HG03103 (cell line): ENCODE measurements around the gene DSCAML1.

Experiments used
- ATAC-seq: cut with Tn5 transposase; IDR thresholded peaks from one replicate; pipeline ENCODE4 v1.9.1; 2021; ENCODE audit warnings: low read depth; ENCODE audit not compliant: unreplicated experiment

DSCAML1 gene

DNA sequence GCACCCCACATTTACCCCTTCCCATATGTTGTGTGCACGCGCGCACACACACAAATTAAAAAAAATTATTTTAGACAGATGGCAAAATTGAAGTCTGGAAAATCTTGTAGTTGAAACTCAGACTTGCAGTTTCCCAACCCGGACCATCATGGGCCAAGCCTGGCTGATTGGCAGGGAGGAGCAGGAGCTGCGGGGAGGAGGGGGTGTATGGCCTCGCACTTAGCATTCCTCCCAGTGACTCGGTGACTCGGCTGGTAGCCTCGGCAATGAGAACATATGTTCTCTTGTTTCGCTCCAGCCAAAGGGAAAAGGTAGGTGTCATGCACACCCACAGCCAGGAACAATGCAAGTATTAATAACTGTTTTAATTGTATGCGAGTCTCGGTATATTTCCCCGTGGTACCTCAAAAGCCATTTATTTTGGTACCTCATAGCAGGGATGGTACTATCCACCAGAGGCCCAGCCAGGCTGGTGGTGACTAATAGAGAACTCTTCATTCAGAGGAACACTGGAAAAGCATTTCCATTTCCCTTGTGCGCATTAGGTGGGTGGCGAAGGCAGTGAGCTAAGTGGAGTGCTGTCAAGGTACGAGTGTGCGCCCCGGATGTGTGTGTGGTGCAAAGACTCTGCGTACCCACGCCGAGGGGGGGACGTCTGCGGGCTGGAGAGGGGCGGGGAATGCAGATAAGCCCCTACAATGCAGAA, 92.5 kb downstream of the DSCAML1 start:
- no peak for ATAC-seq

DNA sequence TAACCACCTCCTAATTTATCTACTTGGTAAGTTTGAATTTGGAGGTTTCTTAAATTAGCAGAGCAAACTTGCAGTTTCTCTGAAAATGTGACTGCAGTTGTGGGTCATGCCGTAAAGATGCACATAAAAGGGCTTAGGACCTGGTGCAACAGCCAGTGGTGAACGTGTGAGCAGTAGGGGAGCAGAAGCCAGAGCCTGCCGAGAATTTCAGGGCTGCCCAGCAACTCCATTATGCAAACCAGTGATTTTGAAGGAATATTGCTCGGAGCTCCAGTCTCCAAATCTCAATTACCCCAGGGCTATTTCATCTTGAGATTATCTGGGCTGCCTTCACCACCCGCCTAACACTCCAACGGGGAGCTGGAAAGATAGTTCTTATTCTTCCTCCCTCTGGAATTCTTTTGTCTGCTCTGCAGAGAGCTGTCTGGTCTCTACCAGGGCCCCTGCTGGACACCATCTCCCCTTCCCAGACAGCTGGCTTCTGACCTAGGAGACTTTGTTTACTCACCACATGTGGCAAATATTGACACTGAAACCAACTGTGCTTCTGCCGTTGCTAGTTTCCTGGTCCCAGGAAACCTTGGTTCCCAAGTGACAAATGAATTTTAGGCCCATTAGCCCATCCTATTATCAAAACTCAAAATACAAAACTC, 93.9 kb downstream of the DSCAML1 start:
- ATAC-seq = no peak

DNA sequence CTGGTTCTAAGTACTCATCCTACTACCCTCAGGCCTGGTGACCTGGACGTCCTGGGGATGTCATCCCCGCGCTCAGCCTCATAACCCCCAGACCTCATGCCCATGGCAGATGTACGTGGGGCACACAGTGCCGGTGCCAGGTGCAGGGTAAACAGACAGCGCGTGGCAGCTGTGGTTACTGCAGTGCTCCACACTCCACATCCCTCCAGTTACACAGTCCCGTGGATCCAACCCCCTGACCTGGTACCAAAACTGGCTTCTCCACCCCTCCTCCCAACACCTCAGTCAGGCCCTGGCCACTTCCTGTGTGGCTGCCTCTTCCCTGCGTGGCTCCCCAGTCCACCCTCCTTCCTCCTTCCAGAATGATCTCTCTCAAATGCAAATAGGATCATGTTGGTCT, 95.2 kb downstream of the DSCAML1 start:
- ATAC-seq = no peak

DNA sequence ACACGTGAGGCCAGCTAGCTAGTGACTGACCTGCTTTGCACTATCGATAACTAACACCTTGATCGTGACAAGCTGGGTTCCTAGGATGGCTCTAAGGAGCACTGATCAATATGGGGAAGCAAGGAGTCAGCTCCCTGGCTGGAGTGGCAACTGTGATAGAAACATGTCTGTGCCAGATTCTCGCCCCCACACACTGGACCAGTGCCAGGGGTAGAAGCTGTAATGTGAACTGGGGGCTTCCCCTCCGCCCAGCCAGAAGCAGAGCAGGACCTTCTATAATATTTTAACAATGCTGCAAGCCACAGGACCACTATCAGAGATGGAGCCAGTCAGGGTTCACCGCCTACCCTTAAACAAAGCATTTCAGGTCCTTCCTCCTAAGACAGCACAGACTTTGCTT, 96.5 kb downstream of the DSCAML1 start:
- ATAC-seq = no peak

DNA sequence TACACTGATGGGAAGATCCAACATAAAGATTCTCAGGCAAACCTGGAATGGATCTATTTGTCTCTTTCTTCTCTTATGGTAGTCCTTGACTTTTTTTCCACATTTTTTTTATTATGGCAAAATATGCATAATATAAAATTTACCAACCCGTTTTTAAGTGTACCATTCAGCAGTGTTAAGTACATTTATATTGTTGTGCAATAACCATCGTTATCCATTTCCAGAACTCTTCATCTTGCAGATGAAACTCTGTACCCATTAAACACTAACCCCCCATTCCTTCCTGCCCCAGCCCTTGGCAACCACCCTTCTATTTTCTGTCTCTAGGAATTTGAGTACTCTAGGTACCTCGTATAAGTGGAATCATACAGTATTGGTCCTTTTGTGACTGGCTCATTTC, 99.7 kb downstream of the DSCAML1 start:
- no peak for ATAC-seq

DNA sequence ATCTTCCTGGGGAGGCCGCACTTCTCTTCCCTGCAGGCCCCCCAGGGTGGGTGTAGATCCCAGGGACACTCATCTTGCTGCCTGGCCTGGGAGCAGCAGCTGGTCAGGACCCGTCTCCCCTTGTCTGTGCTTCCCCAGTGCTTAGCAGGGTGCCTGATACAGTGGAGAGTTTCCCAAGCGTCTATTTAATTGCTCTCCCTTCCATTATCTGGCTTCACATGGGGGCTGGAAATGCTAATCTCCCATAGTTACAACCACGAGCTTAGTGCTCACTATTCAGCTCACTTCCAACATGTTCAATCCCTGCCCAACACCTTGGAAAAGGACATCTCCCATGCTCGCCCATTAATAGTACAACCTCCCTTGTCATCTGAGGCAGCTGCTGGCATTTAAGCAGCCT, 100.5 kb downstream of the DSCAML1 start:
- no peak for ATAC-seq

DNA sequence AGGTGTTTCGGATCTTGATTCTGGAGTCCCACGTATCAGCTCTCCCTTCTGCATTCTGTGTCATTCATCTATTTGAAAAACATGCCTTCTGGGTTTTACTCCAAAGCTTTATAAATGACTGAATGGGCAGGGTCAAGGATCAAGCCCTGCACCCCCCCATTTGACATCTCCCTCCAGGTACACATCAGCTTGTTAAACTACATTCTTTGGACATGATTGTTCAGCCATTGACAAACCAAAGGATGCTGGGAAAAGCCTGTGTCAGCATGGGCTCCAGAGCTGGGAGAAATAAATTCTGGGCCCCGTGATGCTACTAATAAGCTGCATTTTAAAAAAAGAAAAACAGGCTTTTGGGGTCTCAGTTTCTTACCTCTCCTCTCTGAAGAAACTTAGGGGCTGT, 103.7 kb downstream of the DSCAML1 start:
- ATAC-seq = no peak

DNA sequence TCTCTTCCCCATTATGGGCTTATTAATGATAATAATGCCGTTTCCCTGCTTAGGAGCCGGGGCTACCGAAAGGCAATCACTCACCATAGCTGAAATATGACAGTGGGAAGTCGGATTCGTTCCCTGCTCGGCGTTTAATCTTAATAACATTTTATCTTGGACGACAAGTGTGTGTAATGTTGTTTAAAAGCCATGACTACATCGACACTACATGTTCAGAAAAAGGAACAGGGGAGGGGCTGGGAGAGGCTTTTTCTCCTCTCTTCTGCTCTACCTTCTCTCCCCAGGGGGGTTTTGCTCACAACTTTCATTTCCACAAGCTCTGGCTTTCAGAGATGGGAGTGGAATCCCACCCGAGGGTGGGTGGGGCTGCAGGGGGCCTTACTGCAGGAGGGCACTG, 105.5 kb downstream of the DSCAML1 start:
- ATAC-seq = no peak

DNA sequence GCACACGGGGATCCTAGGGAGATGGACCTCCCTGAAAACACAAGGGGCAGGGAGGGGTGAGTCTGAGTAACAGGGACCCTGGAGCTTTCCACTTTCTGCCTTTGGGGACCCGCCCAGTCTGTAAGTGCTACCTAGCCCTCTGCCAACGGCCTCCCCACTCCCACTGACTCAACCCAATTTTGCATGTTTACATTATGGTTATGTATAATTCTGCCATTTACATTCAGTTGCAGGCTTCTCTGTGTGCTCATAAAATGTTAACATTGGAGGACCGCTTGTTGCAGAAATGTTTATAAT, 105.8 kb downstream of the DSCAML1 start:
- ATAC-seq = no peak

DNA sequence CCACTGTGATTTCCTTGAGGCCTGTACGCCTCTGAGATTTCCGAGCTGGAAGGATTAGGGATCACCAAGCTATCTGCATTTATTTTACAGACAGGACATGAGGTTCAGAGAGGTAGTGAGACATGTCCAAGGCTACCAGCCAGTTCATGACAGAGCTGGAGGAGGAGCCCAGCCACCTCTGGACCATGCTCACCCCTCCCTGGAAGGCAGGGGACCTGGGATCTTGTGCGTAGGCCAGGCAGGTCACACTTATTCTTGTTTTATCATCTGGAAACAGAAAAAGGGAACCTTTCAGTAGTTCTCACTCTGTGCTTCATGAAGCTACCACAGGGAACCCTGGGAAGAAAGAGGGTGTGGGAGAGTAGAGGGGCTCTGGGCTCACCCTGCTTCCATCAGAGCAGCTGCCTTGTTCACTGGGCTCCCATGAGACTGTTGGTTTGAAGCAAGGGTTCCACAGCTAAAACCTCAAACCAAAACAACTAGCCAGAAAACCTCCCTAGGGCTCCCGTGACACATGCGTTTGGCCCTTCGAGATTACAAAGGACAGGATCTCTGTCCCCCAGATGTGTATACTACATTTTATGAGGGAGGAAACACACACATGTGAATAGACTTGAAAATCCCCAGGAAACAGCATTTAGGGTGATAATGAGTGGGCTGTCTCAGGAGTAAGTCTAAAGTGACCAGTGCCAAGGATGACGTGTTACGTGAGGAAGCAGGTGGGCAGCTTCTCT, 106.4 kb downstream of the DSCAML1 start:
- ATAC-seq = no peak

DNA sequence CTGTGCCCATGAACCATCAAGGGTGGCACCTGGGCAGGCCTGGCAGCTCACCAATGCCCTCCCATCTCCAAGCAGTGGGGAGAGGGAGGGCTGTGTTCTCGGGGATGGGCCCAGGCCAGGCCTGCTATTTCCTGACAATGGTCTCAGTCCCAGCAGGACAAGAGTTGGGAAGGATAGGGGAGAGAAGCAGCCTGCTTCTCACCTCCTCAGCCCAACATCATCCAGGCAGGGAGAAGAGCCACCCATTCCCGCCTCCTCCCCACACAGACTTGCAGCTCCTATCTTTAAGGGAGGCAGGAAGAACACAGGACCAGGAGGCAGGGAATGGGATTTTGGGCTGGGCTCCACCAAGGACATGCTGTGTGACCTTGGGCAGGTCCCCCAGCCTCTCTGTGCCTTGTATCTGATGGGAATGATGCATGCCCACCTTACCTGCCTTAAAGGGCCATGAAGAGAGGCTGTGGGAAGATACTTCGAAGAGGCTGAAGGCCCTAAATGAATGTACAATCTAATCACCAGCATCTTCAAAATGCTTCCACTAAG, 108.7 kb downstream of the DSCAML1 start:
- ATAC-seq = no peak

DNA sequence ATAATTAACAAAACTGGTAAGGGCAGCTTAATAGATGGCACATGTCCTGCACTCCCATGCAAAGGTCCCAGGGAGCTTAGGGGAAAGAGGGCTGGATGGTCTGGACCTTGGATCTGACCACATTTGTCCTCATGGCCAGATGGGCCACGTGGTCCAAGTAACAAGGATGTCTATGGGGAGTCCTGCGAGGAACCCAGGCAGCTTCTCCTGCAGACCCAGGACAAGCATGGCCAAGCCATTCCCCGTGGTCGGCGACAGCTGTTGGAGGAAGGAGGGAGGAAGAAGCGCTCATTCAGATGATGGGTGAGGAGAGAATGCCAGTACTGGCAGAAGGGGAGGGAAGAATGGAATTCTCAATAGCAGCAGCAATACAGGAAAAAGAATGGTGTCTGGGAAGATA, 109.2 kb downstream of the DSCAML1 start:
- ATAC-seq = no peak

DNA sequence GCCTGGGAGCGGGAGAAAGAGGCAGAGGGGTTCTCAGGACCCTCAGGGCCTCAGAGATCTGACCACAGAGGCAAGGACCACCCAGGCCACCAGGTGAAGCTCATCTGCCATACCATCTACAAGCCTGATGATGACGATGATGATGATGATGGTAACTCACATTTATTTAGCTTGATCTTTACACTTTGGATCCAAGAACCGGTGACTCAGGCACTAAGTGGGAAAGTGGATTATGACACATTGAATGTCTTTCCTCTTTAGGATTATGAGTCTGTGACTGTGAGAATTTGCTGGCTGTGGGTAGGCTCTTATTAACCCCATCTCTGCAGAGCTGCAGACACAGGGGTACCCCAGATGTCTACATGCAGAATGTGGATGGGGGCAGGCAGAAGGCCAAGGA, 110.3 kb downstream of the DSCAML1 start:
- ATAC-seq = no peak

DNA sequence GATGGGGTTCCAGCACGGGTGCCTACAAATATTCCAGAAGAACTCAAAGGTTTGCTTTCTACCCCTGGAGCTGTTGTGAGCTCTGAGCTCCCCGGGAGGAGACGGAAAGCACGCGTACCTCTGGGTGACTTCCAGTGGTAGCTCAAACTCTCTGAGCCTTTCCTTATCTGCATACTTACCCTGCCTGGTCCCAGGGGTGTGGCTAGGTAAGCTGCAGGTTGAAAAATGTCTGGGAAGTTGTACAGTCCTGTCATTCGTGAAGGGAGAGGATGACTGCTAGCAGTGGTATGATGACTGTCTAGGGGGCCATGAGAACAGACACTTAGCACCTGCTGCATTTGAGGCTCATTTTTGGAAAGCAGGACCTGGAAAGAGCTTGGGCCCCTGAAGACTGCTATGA, 111.5 kb downstream of the DSCAML1 start:
- ATAC-seq = no peak

DNA sequence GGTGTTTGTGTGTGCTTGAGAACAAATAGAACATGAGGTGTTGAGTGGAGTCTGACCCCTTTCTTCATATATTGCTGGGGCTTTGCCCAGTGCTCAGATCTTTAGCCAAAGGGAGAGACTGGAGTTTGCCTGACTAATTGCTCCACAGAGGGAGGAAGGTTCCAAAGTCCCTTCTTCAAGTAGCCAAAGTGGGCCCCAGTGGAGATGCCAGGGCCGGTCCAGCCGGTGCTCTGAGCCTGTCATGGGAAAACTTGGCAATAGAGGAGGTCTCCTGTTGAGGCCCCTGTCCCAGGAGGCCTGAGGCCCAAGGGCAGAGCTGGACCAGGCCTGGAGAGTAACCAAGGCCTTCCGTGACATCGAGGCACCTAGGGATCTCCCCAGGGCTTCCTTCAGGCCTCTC, 112.3 kb downstream of the DSCAML1 start:
- no peak for ATAC-seq

DNA sequence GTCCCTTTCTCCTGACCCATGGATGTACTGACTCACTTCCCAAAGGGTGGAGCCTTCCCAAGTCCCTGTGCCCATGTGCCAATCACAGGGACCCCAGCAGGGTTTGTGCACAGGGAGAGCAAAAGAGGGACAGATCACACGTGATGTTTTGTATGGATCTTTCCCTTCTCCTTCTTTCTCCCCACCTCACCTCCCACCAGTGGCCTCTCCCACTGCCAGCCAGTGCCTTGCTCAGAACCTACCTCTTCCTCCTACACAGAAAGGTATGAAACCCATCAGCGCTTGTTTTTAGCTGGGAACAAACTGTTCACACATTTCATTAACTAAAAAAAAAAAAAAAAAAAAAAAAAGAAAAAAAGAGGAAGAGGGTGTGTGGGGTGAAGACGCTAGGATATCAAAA, 112.9 kb downstream of the DSCAML1 start:
- no peak for ATAC-seq

DNA sequence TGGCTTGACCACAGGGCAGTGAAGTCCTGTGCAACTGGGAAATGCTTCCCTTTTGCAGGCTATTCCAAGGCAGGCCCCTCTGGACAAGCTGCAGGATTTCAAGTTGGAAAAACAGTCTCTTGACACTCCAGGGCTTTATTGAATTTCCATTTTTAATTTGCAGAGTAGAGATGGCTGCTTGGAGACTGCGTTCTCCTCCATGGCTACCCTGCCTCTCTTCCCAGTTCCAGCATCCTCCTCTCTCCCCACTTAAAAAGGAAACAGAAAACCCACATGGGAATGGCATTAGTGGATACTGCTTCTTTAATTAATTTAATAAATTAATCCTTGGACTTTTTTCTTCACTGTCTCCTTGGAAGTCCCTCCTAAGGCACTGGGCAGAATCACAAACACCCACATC, 115.6 kb downstream of the DSCAML1 start:
- ATAC-seq = no peak

DNA sequence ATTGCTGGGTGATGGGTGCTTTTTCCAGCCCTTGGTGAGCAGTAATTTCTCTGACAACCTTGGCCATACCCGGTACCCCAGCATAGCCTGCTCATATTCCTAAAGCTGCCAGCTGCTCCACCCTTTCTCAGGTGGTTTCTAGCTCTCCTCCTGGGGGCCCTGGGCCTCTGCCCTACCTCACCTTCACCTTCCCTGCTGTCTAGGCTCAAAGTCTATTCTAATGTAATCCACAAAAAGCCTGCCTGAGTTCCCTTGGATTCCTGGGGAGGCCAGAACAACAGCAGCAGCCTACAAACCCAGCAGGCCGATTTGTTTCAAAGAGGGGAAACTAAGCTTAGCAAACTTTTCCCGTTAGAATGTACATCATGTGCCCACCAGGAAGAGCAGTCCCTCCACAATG, 117.6 kb downstream of the DSCAML1 start:
- ATAC-seq = no peak

DNA sequence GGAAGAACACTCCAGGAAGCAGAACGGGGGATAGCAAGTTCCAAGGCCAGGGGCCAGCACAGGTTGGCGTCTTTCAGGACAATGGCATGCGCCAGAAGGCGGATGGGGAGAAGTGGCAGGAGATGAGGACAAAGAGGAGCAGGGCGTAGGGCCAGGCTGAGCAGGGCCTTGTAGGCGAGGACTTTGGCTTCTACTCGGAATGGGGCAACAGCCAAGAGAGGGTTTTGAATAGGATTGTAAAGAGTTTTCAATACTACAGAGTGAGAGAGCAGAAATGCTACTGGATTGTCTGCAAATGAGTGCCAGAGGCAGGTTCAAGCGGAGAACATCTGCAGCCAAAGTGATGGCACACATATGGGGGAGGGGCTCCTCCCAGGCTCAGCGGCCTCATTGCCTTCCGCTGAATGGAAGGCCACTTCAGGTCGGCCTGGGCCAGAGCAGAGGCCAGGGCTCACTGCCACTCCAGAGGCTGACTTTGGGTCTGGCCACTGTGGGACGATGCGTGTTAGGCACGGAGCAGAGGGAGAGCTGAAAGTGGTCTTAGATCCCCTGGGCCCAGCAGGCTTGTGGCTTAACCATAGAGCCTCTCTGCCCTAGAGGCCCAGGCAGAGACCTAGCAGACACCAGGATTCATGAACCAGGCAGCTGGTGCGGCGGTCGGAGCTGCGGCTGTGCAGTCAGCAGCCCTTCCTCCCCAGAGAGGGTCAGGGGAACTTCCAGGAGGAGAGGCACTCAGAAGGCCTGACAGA, 118.2 kb downstream of the DSCAML1 start:
- ATAC-seq = no peak

DNA sequence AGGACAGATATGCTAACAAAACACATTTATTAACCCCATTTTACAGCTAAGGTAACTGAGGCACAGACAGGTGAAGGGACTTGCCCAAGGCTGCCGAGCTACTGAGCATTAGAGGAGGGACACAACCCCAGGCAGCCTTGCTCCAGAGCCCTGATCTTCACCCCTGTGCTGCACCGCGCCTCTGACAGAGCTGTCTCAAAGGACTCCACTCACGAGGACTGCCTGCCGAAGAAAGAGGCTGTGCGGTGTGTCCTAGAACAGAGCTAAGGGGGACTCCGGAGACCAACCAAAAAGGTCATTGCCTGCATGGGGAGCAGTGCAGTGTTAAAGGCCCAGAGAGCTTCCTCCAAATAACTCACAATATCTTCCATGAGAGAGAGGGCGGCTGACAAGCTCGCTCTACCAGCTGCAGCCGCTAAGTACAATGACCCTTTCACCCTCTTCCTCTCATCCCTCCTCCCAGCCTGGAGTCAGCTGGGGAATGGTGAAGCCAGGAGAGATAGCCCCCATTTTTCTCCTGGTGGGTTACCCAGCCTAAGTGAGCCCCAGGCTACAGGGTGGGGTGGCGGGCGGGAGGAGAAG, 119.2 kb downstream of the DSCAML1 start:
- ATAC-seq = no peak

DNA sequence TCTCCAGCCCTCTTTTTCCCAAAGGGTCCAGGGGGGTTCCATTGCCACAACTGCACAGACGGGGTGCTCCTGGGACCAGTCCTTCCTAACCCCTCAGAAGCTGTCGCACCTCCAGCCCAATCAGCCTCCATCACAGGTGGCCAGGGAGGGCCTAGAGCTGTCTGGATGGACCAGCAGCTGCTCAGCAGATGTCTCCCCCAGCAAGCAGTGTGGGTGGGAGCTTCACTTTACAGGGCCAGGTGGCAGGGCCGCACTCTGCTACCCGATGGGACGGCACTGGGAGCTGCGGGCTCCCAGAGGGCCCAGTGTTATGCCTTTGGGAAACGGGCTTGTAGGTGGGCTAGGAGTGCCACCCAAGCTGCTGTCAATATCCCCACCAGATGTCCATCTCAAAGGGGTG, 120.5 kb downstream of the DSCAML1 start:
- ATAC-seq = no peak
